Esophagus muscularis mucosa (tissue), 4 donors: ENCODE results near the gene SNX7. TPM values are rescaled to one million over a fixed set of nuclear protein-coding genes. Genes with fewer than 3 reads are reported as not detected.

Experiments
- DNase-seq: peaks from one replicate; pipeline ENCODE4 v3.0.0-alpha.2; 2017; ENCODE audit errors: extremely low spot score
- H3K27ac ChIP-seq, 4 donors: fragments of 200-600 bp; sonication (generic); replicated peaks in 1 of 4; 1 replicate in 3 of 4; 2 replicates in 1 of 4; pipeline ENCODE4 v1.5.1; 2016 to 2019; ENCODE audit warnings: mild to moderate bottlenecking in 1 of 4
- H3K27me3 ChIP-seq, 4 donors: fragments of 200-600 bp; sonication (generic); one replicate each; pipeline versions ENCODE4 v1.5.1 to v1.6.0; 2016 to 2019
- H3K36me3 ChIP-seq, 4 donors: fragments of 200-600 bp; sonication (generic); one replicate each; pipeline ENCODE4 v1.5.1; 2016 to 2019
- H3K4me1 ChIP-seq, 4 donors: fragments of 200-600 bp; sonication (generic); one replicate each; pipeline ENCODE4 v1.5.1; 2016 to 2019
- H3K4me3 ChIP-seq, 4 donors: fragments of 200-600 bp; sonication (generic); 1 replicate in 2 of 4; 2 replicates in 2 of 4; pipeline ENCODE4 v1.5.1; 2016 to 2019; ENCODE audit warnings: mild to moderate bottlenecking in 4 of 4, moderate library complexity in 1 of 4
- H3K9me3 ChIP-seq, 4 donors: fragments of 200-600 bp; sonication (generic); 1 replicate in 3 of 4; 2 replicates in 1 of 4; pipeline ENCODE4 v1.5.1; 2016 to 2019
- EP300 ChIP-seq: sonication (generic); formaldehyde crosslinking; IDR thresholded peaks from one replicate; pipeline ENCODE4 v1.6.1; 2017; ENCODE audit warnings: antibody characterized with exemption
- POLR2A ChIP-seq: fragments of 450-650 bp; IDR thresholded peaks from one replicate; pipeline ENCODE4 v1.6.1; 2017; ENCODE audit warnings: antibody characterized with exemption, moderate library complexity, mild to moderate bottlenecking, low read depth
- POLR2AphosphoS5 ChIP-seq, 2 donors: sonication (generic); formaldehyde crosslinking; IDR thresholded peaks; one replicate each; pipeline ENCODE4 v1.6.1; 2017; ENCODE audit warnings: antibody characterized with exemption in 2 of 2
- WGBS: methylation state at CpG from one replicate; pipeline ENCODE4 v1.1.5; 2018; 5-methylcytosine and 5-hydroxymethylcytosine counted together
- intact Hi-C: fragments of 100-400 bp; cut with DNase I; formaldehyde crosslinking; loops from one replicate; pipeline ENCODE4 v1.15.1; 2023
- total RNA-seq, 4 donors: library from RNA; depleted of rRNA; stranded (reverse); fragments of >200 nt; gene quantifications; one replicate each; pipeline versions ENCODE4 v1.1.0 to v1.2.1, GENCODE V29; 2016
- TF ChIP-seq, protein P1 (sequence below), 3 experiments: fragments of 200-600 bp in 2 of 3; fragments of 450-650 bp in 1 of 3; sonication (generic) in 2 of 3; IDR thresholded peaks; one replicate each; pipeline ENCODE4 v1.5.1; 2017 to 2019; ENCODE audit warnings: antibody characterized with exemption in 3 of 3, mild to moderate bottlenecking in 2 of 3, moderate library complexity in 1 of 3

Gene SNX7
- total RNA-seq, 4 donors from 2014 or later = 27.5 to 40.5 (median 32.0) TPM

DNA sequence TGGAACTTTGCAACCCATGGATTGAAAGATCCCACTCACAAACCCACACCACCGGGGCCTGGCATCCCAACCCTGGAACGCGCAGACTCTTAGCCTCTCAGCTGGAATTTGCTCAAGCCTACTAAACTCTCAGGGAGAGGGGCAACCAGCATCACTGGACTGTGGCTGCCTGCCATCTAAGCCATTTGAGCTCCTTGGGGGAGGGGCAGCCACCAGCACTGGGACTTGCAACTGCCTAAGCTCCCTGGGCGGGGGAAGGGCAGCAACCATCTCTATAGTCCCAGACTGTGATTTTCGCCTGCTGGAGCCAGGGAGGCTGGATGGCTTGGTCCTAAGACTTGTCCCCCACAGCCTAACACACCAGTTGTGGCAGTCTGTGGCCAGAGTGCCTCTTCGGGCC lies 122.3 kb downstream of the SNX7 start:
- Histone ChIP-seq H3K27ac (no peak overlapping the region), H3K4me3 (no peak overlapping the region), H3K27me3 (no peaks in the 10 kb centered on the region), H3K4me1 (no peaks in the 10 kb centered on the region), H3K36me3 (no peaks in the 10 kb centered on the region), H3K9me3 (peaks cover 0 to 24% (median 5%) of the 10 kb centered on the region in 4 donors)
- intact Hi-C loops = no loop called here
- WGBS = 100% methylated on average over 4 of the region's 6 CpGs
- no peak for DNase-seq
- TF ChIP-seq POLR2A = no peak
- TF ChIP-seq POLR2AphosphoS5 (IDR thresholded peaks at IDR 0.05) = no peak
- TF ChIP-seq, protein P1, sequence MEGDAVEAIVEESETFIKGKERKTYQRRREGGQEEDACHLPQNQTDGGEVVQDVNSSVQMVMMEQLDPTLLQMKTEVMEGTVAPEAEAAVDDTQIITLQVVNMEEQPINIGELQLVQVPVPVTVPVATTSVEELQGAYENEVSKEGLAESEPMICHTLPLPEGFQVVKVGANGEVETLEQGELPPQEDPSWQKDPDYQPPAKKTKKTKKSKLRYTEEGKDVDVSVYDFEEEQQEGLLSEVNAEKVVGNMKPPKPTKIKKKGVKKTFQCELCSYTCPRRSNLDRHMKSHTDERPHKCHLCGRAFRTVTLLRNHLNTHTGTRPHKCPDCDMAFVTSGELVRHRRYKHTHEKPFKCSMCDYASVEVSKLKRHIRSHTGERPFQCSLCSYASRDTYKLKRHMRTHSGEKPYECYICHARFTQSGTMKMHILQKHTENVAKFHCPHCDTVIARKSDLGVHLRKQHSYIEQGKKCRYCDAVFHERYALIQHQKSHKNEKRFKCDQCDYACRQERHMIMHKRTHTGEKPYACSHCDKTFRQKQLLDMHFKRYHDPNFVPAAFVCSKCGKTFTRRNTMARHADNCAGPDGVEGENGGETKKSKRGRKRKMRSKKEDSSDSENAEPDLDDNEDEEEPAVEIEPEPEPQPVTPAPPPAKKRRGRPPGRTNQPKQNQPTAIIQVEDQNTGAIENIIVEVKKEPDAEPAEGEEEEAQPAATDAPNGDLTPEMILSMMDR (IDR thresholded peaks at IDR 0.05) = no peak
- no peak for TF ChIP-seq EP300

DNA sequence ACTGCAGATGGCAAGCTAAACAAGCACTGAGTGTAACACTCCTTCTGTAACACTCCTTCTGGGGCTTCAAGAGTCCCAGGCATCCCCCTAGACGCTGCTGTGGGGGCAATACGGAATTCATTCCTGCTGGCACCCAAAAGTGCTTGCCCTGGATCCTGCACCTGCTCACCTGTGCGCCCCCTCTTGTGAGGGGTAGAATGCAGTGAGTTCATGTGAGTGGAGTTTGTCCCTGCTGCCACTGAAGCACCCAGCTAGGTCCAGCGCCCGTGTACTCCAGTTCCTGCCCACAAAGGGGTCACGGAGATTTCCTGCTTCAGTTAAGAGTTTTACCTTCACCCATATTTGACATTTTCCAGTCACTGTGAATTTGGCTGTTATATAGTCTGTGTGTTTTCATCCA lies 130.0 kb downstream of the SNX7 start:
- Histone ChIP-seq H3K4me1 (no peaks in the 10 kb centered on the region), H3K36me3 (no peaks in the 10 kb centered on the region), H3K27ac (no peak overlapping the region), H3K9me3 (peaks cover 0 to 3% (median 0%) of the 10 kb centered on the region in 4 donors), H3K4me3 (no peak overlapping the region), H3K27me3 (no peaks in the 10 kb centered on the region)
- TF ChIP-seq POLR2A (no peak), EP300 (no peak), POLR2AphosphoS5 (IDR thresholded peaks at IDR 0.05) (no peak)
- TF ChIP-seq, protein P1 (IDR thresholded peaks at IDR 0.05) = no peak
- intact Hi-C loops = no loop called here
- no peak for DNase-seq
- WGBS = 85% methylated on average over 6 of the region's 6 CpGs

DNA sequence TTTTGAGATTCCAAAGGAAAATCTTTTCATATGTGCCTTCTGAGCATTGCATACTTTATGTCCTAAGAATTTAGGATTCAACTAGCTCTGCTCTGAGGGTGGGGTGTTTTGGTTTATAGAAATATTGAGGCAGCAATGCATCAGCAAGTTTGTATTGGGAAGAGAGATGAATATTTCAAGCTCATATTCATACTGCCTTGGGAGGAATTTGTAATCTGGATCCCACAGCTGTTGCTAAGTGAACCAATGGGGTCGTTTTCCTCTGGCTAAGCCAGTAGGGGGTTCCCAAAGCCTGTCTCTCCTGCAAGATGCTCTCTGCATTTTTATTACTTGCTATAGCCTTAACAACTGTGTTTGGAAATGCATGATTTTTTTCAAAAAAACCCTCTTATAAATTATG lies 130.6 kb downstream of the SNX7 start:
- Histone ChIP-seq H3K4me3 (no peak overlapping the region), H3K9me3 (no peaks in the 10 kb centered on the region), H3K36me3 (no peaks in the 10 kb centered on the region), H3K27ac (no peak overlapping the region), H3K4me1 (no peaks in the 10 kb centered on the region), H3K27me3 (no peaks in the 10 kb centered on the region)
- intact Hi-C loops = no loop called here
- no peak for DNase-seq
- TF ChIP-seq POLR2A (no peak), EP300 (no peak), POLR2AphosphoS5 (IDR thresholded peaks at IDR 0.05) (no peak)
- TF ChIP-seq, protein P1 (IDR thresholded peaks at IDR 0.05) = no peak
- 18% methylated on average over 1 of the region's 1 CpG for WGBS

DNA sequence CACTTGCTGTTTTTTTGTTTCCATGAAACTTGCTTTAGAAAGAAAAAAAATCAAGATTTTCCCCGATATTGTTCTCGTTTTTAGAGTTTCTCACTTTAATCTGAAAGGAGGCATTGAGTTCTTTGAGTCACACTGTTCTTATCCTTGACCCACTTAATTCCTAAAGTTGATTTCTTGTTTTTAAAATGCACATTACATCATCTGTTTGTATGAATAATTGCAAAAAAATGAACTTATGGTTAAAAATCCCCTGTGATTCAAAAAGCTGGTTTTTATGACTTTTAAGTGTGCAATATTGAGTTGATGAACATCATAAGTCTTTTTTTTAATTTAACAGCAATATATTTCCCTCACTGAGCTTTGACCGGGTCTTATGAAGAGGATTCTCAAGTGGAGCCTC lies 131.6 kb downstream of the SNX7 start:
- WGBS = 79% methylated on average over 3 of the region's 3 CpGs
- Histone ChIP-seq H3K9me3 (no peaks in the 10 kb centered on the region), H3K4me1 (no peaks in the 10 kb centered on the region), H3K36me3 (no peaks in the 10 kb centered on the region), H3K27me3 (no peaks in the 10 kb centered on the region), H3K27ac (no peak overlapping the region), H3K4me3 (no peak overlapping the region)
- no peak for DNase-seq
- intact Hi-C loops = no loop called here
- no peak for TF ChIP-seq EP300
- TF ChIP-seq POLR2A = no peak

DNA sequence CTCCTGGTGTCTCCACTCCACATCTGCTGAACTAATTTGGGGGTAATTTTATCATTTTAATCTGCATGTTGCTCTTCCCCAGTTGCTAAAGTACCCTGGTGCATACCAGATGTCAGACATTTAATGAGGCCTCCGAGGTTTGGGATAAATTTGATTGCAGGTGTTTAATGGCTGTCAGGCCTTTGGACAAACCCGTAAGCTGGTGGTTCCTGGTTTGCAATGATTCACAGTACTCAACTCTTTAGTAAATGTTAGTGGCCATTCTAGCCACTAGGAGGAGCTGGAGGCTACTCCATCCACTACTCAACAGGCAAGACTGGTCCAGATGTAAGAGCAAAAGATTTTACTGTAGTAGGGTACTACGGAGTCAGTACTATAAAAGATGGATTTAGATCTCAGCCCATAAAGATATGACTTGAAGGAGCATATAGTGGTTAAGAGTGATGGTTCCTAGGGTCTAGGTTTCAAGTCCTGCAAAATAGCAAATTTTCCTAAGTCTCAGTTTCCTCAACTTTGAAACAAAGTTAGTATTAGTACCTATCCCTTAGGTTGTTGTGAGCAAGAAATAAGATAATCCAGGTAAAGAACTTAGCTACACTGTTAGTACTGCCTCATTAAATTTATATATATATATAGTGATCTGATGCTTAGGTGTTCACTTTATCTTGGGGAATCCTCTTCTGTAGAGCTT lies 132.8 kb downstream of the SNX7 start:
- Histone ChIP-seq H3K4me3 (no peak overlapping the region), H3K27me3 (no peaks in the 10 kb centered on the region), H3K4me1 (no peaks in the 10 kb centered on the region), H3K36me3 (no peaks in the 10 kb centered on the region), H3K27ac (no peak overlapping the region), H3K9me3 (no peaks in the 10 kb centered on the region)
- no peak for DNase-seq
- TF ChIP-seq, protein P1 (IDR thresholded peaks at IDR 0.05) = peak; percentile 33 to 58 (median 43)
- TF ChIP-seq POLR2A = no peak
- intact Hi-C loops = no loop called here
- 32% methylated on average over 3 of the region's 3 CpGs for WGBS
